CD14-positive monocyte (primary cell): Measurements from ENCODE around the gene THRA. TPM values are rescaled to one million over a fixed set of nuclear protein-coding genes. Genes with fewer than 3 reads are reported as not detected.

Experiments used
- DNase-seq, 3 donors: peaks; one replicate each; pipeline ENCODE4 v3.0.0-alpha.2; 2011 to 2022
- H2AFZ ChIP-seq: 2 replicates; pipeline ENCODE4 v1.6.0; 2012; ENCODE audit warnings: mild to moderate bottlenecking, low read depth, low read length, inconsistent platforms; ENCODE audit not compliant: insufficient read depth, poor library complexity, severe bottlenecking
- H3K27ac ChIP-seq, 2 donors: 1 replicate in 1 of 2; 2 replicates in 1 of 2; pipeline ENCODE4 v1.5.1; 2012 to 2013; ENCODE audit warnings: low read length in 2 of 2, control low read depth in 1 of 2, inconsistent platforms in 1 of 2, low read depth in 1 of 2, mild to moderate bottlenecking in 1 of 2
- H3K27me3 ChIP-seq, 2 donors: one replicate each; pipeline versions ENCODE4 v1.6.0 to v1.6.1; 2011 to 2013; ENCODE audit warnings: low read length in 2 of 2; ENCODE audit not compliant: control insufficient read depth in 2 of 2, insufficient read depth in 2 of 2
- H3K36me3 ChIP-seq, 2 donors: replicated peaks in 1 of 2; 1 replicate in 1 of 2; 2 replicates in 1 of 2; pipeline versions ENCODE4 v1.5.1 to v1.6.1; 2012 to 2013; ENCODE audit warnings: low read length in 2 of 2, control low read depth in 1 of 2, inconsistent platforms in 1 of 2, mild to moderate bottlenecking in 1 of 2; ENCODE audit not compliant: insufficient read depth in 2 of 2, control insufficient read depth in 1 of 2
- H3K4me1 ChIP-seq, 2 donors: 1 replicate in 1 of 2; 2 replicates in 1 of 2; pipeline versions ENCODE4 v1.5.1 to v1.6.1; 2012 to 2013; ENCODE audit warnings: low read length in 2 of 2, control low read depth in 1 of 2, inconsistent platforms in 1 of 2, mild to moderate bottlenecking in 1 of 2, moderate library complexity in 1 of 2; ENCODE audit not compliant: insufficient read depth in 2 of 2, control insufficient read depth in 1 of 2
- H3K4me2 ChIP-seq: replicated peaks from 2 replicates; pipeline ENCODE3; 2012; ENCODE audit warnings: low read length, moderate library complexity, mild to moderate bottlenecking; ENCODE audit not compliant: poor library complexity, severe bottlenecking; ENCODE audit errors: extremely low read depth
- H3K4me3 ChIP-seq, 3 experiments: fragments of 200-600 bp in 1 of 3; sonication (generic) in 1 of 3; replicated peaks in 1 of 3; 1 replicate in 2 of 3; 2 replicates in 1 of 3; pipeline ENCODE4 v1.5.1; 2011 to 2013; ENCODE audit warnings: low read length in 3 of 3, mild to moderate bottlenecking in 3 of 3, control low read depth in 2 of 3, low read depth in 2 of 3, inconsistent platforms in 1 of 3, moderate library complexity in 1 of 3
- H3K79me2 ChIP-seq: 2 replicates; pipeline ENCODE4 v1.6.0; 2012; ENCODE audit warnings: mild to moderate bottlenecking, control low read depth, inconsistent platforms, low read length, moderate library complexity; ENCODE audit not compliant: insufficient read depth
- H3K9ac ChIP-seq: 2 replicates; pipeline ENCODE4 v1.6.0; 2017; ENCODE audit warnings: low read length, mild to moderate bottlenecking; ENCODE audit not compliant: insufficient read depth, poor library complexity, severe bottlenecking
- H3K9me3 ChIP-seq, 2 donors: replicated peaks in 1 of 2; 1 replicate in 1 of 2; 2 replicates in 1 of 2; pipeline versions ENCODE4 v1.5.1 to v1.6.1; 2012 to 2013; ENCODE audit warnings: low read length in 2 of 2, control low read depth in 1 of 2; ENCODE audit not compliant: control insufficient read depth in 1 of 2, insufficient read depth in 1 of 2
- H4K20me1 ChIP-seq: 2 replicates; pipeline ENCODE4 v1.6.0; 2012; ENCODE audit warnings: mild to moderate bottlenecking, low read length, control low read depth, moderate library complexity; ENCODE audit not compliant: insufficient read depth
- H3K27ac Mint-ChIP-seq, 7 donors: one replicate each; pipeline ENCODE4 v1.8.0; 2020; ENCODE audit warnings: mild to moderate bottlenecking in 7 of 7, mixed read lengths in 7 of 7, moderate library complexity in 6 of 7, inconsistent platforms in 2 of 7
- H3K27me3 Mint-ChIP-seq, 3 donors: one replicate each; pipeline ENCODE4 v1.8.0; 2021 to 2022; ENCODE audit warnings: low read depth in 3 of 3, mild to moderate bottlenecking in 3 of 3, mixed read lengths in 3 of 3, moderate library complexity in 3 of 3, inconsistent platforms in 1 of 3
- H3K36me3 Mint-ChIP-seq, 2 donors: one replicate each; pipeline ENCODE4 v1.8.0; 2020; ENCODE audit warnings: mixed read lengths in 2 of 2, inconsistent platforms in 1 of 2, mild to moderate bottlenecking in 1 of 2
- H3K4me1 Mint-ChIP-seq: one replicate; pipeline ENCODE4 v1.8.0; 2020; ENCODE audit warnings: mild to moderate bottlenecking, mixed read lengths
- H3K4me3 Mint-ChIP-seq, 2 donors: one replicate each; pipeline ENCODE4 v1.8.0; 2020; ENCODE audit warnings: mild to moderate bottlenecking in 2 of 2, mixed read lengths in 2 of 2, moderate library complexity in 1 of 2
- H3K9me3 Mint-ChIP-seq, 7 donors: one replicate each; pipeline ENCODE4 v1.8.0; 2020 to 2022; ENCODE audit warnings: mixed read lengths in 7 of 7, mild to moderate bottlenecking in 6 of 7, moderate library complexity in 6 of 7, inconsistent platforms in 2 of 7
- WGBS: methylation state at CpG from one replicate; pipeline ENCODE4 v1.1.5; 2013; ENCODE audit warnings: missing lambda C conversion rate; ENCODE audit not compliant: insufficient coverage; 5-methylcytosine and 5-hydroxymethylcytosine counted together
- intact Hi-C, 2 donors: fragments of 100-400 bp; cut with micrococcal nuclease; formaldehyde crosslinking; loops; one replicate each; pipeline versions ENCODE4 v1.15.0 to v1.15.1; 2023
- polyA plus RNA-seq, 3 donors: library from polyadenylated mRNA; depleted of rRNA in 1 of 3; unstranded in 2 of 3; stranded (reverse) in 1 of 3; fragments of 300-500 nt in 2 of 3; fragments of >200 nt in 1 of 3; fragmentation: Illumina TruSeq in 2 of 3; gene quantifications; 1 replicate in 2 of 3; 2 replicates in 1 of 3; pipeline ENCODE4 v1.2.3, GENCODE V29; 2012 to 2021
- TF ChIP-seq, protein P1 (sequence below): fragments of 200-600 bp; IDR thresholded peaks from one replicate; pipeline ENCODE4 v1.8.0; 2022; ENCODE audit warnings: antibody characterized with exemption, mild to moderate bottlenecking

THRA gene
- polyA plus RNA-seq, 3 donors = 2.5 to 7.5 (median 3.8) TPM

DNA sequence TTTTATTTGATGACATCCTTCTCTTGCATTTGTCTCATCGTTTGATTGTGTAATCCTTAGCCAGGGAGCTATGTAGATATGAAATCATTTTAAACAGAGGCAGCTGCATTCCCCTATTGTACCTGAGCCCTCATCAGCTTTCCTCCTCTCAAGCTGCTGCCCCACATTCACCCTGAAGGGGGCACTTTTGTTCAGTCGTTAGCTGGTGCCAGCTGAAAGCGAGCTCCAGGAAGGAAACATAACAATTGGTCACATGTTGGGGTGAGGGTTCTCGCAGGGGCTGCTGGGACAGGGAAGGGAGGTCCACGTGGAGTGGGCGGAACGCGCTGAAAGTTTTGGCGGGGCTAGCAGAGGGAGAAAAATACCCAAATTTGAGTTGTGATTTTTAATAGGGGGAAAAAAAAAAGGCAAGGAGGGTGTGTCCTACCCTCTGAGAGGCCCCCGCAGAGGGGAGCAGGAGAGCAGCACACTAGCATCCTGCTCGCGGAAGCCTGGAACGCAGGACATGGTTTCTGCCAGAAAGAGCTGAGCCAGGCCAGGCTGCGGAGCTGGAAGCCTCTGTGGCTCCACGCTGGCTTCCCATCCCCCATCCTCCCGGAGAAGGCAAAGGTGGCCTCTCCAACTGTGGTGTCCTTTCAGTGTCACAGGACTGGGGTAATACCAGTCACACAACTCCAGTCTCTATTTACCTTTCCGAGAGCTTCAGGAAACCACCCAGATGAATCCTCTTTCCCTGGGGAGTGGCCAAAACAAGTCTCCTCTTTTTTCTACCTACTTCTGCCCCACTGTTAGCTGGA lies 50.5 kb downstream of the THRA start:
- H2AFZ ChIP-seq = peak overlapping the region; percentile 72

DNA sequence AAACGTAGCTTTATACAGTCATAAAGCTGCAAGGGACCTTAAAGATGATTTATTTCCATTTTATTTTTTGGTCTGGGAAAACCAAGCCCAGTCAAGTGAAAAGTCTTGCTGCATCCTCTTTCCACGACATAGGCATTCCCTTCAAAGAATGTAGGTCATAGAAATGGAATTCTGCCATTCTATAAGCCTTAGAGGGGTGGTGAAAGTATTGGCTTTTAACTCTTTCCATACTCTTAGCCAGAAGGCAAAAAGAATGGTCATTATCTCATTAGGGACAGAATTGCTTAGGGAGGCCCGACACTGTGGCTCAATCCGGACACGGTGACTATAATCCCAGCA lies 51.1 kb downstream of the THRA start:
- H3K4me3 Mint-ChIP-seq = peak overlapping the region in 1 of 2 donors; percentile 96
- H4K20me1 ChIP-seq = no peaks in the 10 kb centered on the region
- H2AFZ ChIP-seq = peak overlapping the region; percentile 72
- intact Hi-C loops = loop anchor here (2.0 to 10.0 kb wide), 3 partner anchors 52 to 171 kb away; partner anchors contain the start of genes CDC6 (in 1 of the 2) and THRA (in 1 of the 2)
- no peak for DNase-seq
- 93% methylated on average over 3 of the region's 5 CpGs for WGBS
- H3K4me2 ChIP-seq = peak overlapping the region; percentile 82
- no peaks in the 10 kb centered on the region for H3K36me3 ChIP-seq
- H3K4me3 ChIP-seq = peak overlapping the region in 1 of 3 experiments; percentile 73
- no peaks in the 10 kb centered on the region for H3K79me2 ChIP-seq
- H3K27ac Mint-ChIP-seq = peak overlapping the region in 4 of 7 donors; percentile 53 to 86 (median 60)
- peaks cover 58% of the 10 kb centered on the region for H3K4me1 Mint-ChIP-seq
- H3K4me1 ChIP-seq = peaks cover 37 to 52% of the 10 kb centered on the region in 2 donors
- no peaks in the 10 kb centered on the region for H3K9me3 ChIP-seq
- H3K27me3 ChIP-seq = no peaks in the 10 kb centered on the region
- H3K9ac ChIP-seq = no peak overlapping the region
- H3K9me3 Mint-ChIP-seq = peaks cover 0 to 3% (median 0%) of the 10 kb centered on the region in 7 donors
- TF ChIP-seq, protein P1, sequence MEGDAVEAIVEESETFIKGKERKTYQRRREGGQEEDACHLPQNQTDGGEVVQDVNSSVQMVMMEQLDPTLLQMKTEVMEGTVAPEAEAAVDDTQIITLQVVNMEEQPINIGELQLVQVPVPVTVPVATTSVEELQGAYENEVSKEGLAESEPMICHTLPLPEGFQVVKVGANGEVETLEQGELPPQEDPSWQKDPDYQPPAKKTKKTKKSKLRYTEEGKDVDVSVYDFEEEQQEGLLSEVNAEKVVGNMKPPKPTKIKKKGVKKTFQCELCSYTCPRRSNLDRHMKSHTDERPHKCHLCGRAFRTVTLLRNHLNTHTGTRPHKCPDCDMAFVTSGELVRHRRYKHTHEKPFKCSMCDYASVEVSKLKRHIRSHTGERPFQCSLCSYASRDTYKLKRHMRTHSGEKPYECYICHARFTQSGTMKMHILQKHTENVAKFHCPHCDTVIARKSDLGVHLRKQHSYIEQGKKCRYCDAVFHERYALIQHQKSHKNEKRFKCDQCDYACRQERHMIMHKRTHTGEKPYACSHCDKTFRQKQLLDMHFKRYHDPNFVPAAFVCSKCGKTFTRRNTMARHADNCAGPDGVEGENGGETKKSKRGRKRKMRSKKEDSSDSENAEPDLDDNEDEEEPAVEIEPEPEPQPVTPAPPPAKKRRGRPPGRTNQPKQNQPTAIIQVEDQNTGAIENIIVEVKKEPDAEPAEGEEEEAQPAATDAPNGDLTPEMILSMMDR = no peak
- H3K27ac ChIP-seq = no peak overlapping the region
- peaks cover 0 to 2% (median 0%) of the 10 kb centered on the region in 3 donors for H3K27me3 Mint-ChIP-seq
- no peaks in the 10 kb centered on the region for H3K36me3 Mint-ChIP-seq

More for the DNA sequence above, 50.5 kb downstream of the THRA start:
- DNase-seq = peak; percentile 91 to 92 (median 91)
- WGBS = under 1% methylated on average over 15 of the region's 17 CpGs
- Mint-ChIP-seq H3K27me3 (peaks cover 0 to 2% (median 0%) of the 10 kb centered on the region in 3 donors), H3K4me3 (peak overlapping the region; percentile 78 to 96), H3K27ac (peak overlapping the region; percentile 53 to 86 (median 65)), H3K36me3 (no peaks in the 10 kb centered on the region), H3K9me3 (peaks cover 0 to 3% (median 0%) of the 10 kb centered on the region in 7 donors), H3K4me1 (peaks cover 59% of the 10 kb centered on the region)
- peak overlapping the region; percentile 22 for H3K9ac ChIP-seq
- H4K20me1 ChIP-seq = no peaks in the 10 kb centered on the region
- no peaks in the 10 kb centered on the region for H3K36me3 ChIP-seq
- intact Hi-C loops = loop anchor here (2.0 to 10.0 kb wide), 3 partner anchors 51 to 171 kb away; partner anchors contain the start of genes CDC6 (in 1 of the 2) and THRA (in 1 of the 2)
- peak overlapping the region; percentile 82 for H3K4me2 ChIP-seq
- peaks cover 40 to 52% of the 10 kb centered on the region in 2 donors for H3K4me1 ChIP-seq
- TF ChIP-seq, protein P1 = peak; percentile 86
- H3K9me3 ChIP-seq = no peaks in the 10 kb centered on the region
- H3K27me3 ChIP-seq = no peaks in the 10 kb centered on the region
- no peak overlapping the region for H3K27ac ChIP-seq
- peak overlapping the region; percentile 30 to 73 (median 38) for H3K4me3 ChIP-seq
- H3K79me2 ChIP-seq = no peaks in the 10 kb centered on the region
